HepG2 (cell line): Measurements from ENCODE around the gene VSTM4. TPM values are rescaled to one million over a fixed set of nuclear protein-coding genes. Genes with fewer than 3 reads are reported as not detected.

Experiments used
- ATAC-seq: fragments of 200-7000 bp; cut with Tn5 transposase; 3 replicates; pipeline ENCODE4 v1.9.1; 2020; ENCODE audit warnings: mild to moderate bottlenecking, moderate library complexity
- BruUV-seq: library from RNA; stranded (reverse); fragments of 400-500 nt; replicated peaks from 2 replicates; lab custom pipeline; 2021; lab: Mats Ljungman, UMichigan
- CTCF ChIA-PET: fragments of 300-600 bp; formaldehyde crosslinking; extraction: SDS; loops from one replicate; lab custom pipeline; 2021; ENCODE audit warnings: low total read pairs, inconsistent platforms, low intra/inter-chr PET ratio; lab: Yijun Ruan, JAX
- POLR2A ChIA-PET: fragments of 350-600 bp; sonication (Branson Sonifier 250); formaldehyde crosslinking; loops from one replicate; lab custom pipeline; 2020; ENCODE audit warnings: antibody characterized with exemption, inconsistent platforms; lab: Yijun Ruan, JAX
- DNase-seq: peaks from one replicate; pipeline ENCODE4 v3.0.0-alpha.2; 2015; ENCODE audit warnings: low spot score
- FAIRE-seq: peaks from 3 replicates; lab custom pipeline; 2011; peaks lifted over from hg19 to GRCh38; lab: Jason Lieb, UNC
- H2AFZ ChIP-seq: one replicate; pipeline ENCODE4 v1.6.1; 2011; ENCODE audit warnings: low read length, inconsistent platforms
- H3K27ac ChIP-seq: fragments of 300-600 bp; 3 replicates; pipeline ENCODE4 v1.8.0; 2011; ENCODE audit warnings: mixed run types, mild to moderate bottlenecking, mixed read lengths, low read length, inconsistent platforms; ENCODE audit not compliant: insufficient read depth; ENCODE audit errors: extremely low read length
- H3K27me3 ChIP-seq, 2 experiments: fragments of 200-600 bp in 1 of 2; 2 replicates in 1 of 2; 3 replicates in 1 of 2; pipeline versions ENCODE4 v1.6.0 to v1.8.0; 2011; ENCODE audit warnings: low read length in 2 of 2, mild to moderate bottlenecking in 2 of 2, moderate library complexity in 2 of 2, inconsistent platforms in 1 of 2; ENCODE audit not compliant: insufficient read depth in 2 of 2, control insufficient read depth in 1 of 2
- H3K36me3 ChIP-seq, 2 experiments: fragments of 200-600 bp in 1 of 2; replicated peaks in 1 of 2; 2 replicates in 1 of 2; 3 replicates in 1 of 2; pipeline versions ENCODE4 v1.5.1 to v1.8.0; 2011; ENCODE audit warnings: low read length in 2 of 2, inconsistent platforms in 1 of 2; ENCODE audit not compliant: insufficient read depth in 2 of 2, control insufficient read depth in 1 of 2
- H3K4me1 ChIP-seq: 2 replicates; pipeline ENCODE4 v1.5.1; 2012; ENCODE audit warnings: low read length, inconsistent platforms; ENCODE audit not compliant: insufficient read depth
- H3K4me2 ChIP-seq: 2 replicates; pipeline ENCODE4 v1.6.0; 2011; ENCODE audit warnings: low read depth, low read length, inconsistent platforms
- H3K4me3 ChIP-seq, 3 experiments: fragments of 200-600 bp in 1 of 3; sonication (generic), shearing (Covaris generic) in 1 of 3; replicated peaks in 1 of 3; 2 replicates each; pipeline ENCODE4 v1.5.1; 2011 to 2016; ENCODE audit warnings: low read length in 3 of 3, inconsistent platforms in 2 of 3, low read depth in 2 of 3, mild to moderate bottlenecking in 2 of 3, control low read depth in 1 of 3, mixed read lengths in 1 of 3; ENCODE audit not compliant: insufficient read depth in 1 of 3
- H3K79me2 ChIP-seq: one replicate; pipeline ENCODE4 v1.6.1; 2011; ENCODE audit warnings: low read length, inconsistent platforms; ENCODE audit not compliant: insufficient read depth
- H3K9ac ChIP-seq: 2 replicates; pipeline ENCODE4 v1.6.0; 2011; ENCODE audit warnings: mild to moderate bottlenecking, low read depth, low read length, inconsistent platforms; ENCODE audit not compliant: insufficient read depth
- H3K9me3 ChIP-seq: 2 replicates; pipeline ENCODE4 v1.5.1; 2012; ENCODE audit warnings: mild to moderate bottlenecking, low read length
- H4K20me1 ChIP-seq: 2 replicates; pipeline ENCODE4 v1.6.0; 2011; ENCODE audit warnings: inconsistent platforms, mild to moderate bottlenecking, low read length, moderate library complexity; ENCODE audit not compliant: insufficient read depth
- CHD2 ChIP-seq: IDR thresholded peaks from 2 replicates; pipeline ENCODE4 v1.6.1; 2011; ENCODE audit warnings: low read depth, low read length, improper control_type of control experiment
- DMAP1 ChIP-seq: IDR thresholded peaks from 2 replicates; pipeline ENCODE4 v1.6.1; 2016
- EED ChIP-seq: sonication (generic); formaldehyde crosslinking; IDR thresholded peaks from 2 replicates; pipeline ENCODE4 v1.5.0; 2020; ENCODE audit warnings: mild to moderate bottlenecking, missing genetic modification reagents
- GATAD2A ChIP-seq: IDR thresholded peaks from 2 replicates; pipeline ENCODE4 v1.6.1; 2016
- HIC2 ChIP-seq: sonication (generic); formaldehyde crosslinking; IDR thresholded peaks from 2 replicates; pipeline ENCODE4 v1.9.0; 2022; ENCODE audit warnings: low read depth, missing genetic modification reagents
- NFAT5 ChIP-seq: sonication (generic); formaldehyde crosslinking; IDR thresholded peaks from 2 replicates; pipeline ENCODE4 v1.4.0; 2020; ENCODE audit warnings: missing genetic modification reagents
- PHB2 ChIP-seq: fragments of 450-650 bp; IDR thresholded peaks from 2 replicates; pipeline ENCODE4 v1.6.1; 2018; ENCODE audit not compliant: partially characterized antibody
- ZNF136 ChIP-seq: sonication (generic); formaldehyde crosslinking; IDR thresholded peaks from 2 replicates; pipeline ENCODE4 v1.8.1; 2022; ENCODE audit warnings: low read depth, mild to moderate bottlenecking, moderate library complexity, missing genetic modification reagents
- ZNF232 ChIP-seq: sonication (generic); formaldehyde crosslinking; IDR thresholded peaks from 2 replicates; pipeline ENCODE4 v1.4.0; 2020; ENCODE audit warnings: missing genetic modification reagents, borderline replicate concordance
- ZNF331 ChIP-seq: sonication (generic); formaldehyde crosslinking; IDR thresholded peaks from 2 replicates; pipeline ENCODE4 v1.4.0; 2020; ENCODE audit warnings: missing genetic modification reagents
- ZNF33A ChIP-seq: sonication (generic); formaldehyde crosslinking; IDR thresholded peaks from 2 replicates; pipeline ENCODE4 v1.5.1; 2020; ENCODE audit warnings: missing genetic modification reagents, mild to moderate bottlenecking, moderate library complexity, borderline replicate concordance
- ZNF749 ChIP-seq: sonication (generic); formaldehyde crosslinking; IDR thresholded peaks from 2 replicates; pipeline ENCODE4 v1.8.0; 2022; ENCODE audit warnings: mild to moderate bottlenecking, missing genetic modification reagents, moderate library complexity, borderline replicate concordance
- WGBS: methylation state at CpG from one replicate; pipeline ENCODE4 v1.1.6; 2017; ENCODE audit warnings: low lambda C conversion rate; 5-methylcytosine and 5-hydroxymethylcytosine counted together
- in situ Hi-C: cut with HindIII; loops from 2 replicates; pipeline ENCODE4 v1.10.0; 2017; ENCODE audit warnings: low pct_unique_long_range_greater_than_20kb; ENCODE audit not compliant: extremely low pct_ligation_motif_present
- intact Hi-C: fragments of 100-400 bp; cut with micrococcal nuclease; formaldehyde crosslinking; loops from one replicate; pipeline ENCODE4 v1.10.0; 2022; ENCODE audit not compliant: unreplicated experiment
- polyA plus RNA-seq, 8 experiments: library from polyadenylated mRNA; depleted of rRNA in 3 of 8; stranded (reverse) in 7 of 8; unstranded in 1 of 8; fragments of >200 nt; fragmentation: Illumina TruSeq in 4 of 8; extraction: Trizol in 4 of 8; gene quantifications; 2 replicates each; pipeline versions ENCODE4 v1.2.1 to v1.2.3, GENCODE V29; 2011 to 2016; ENCODE audit warnings: low read depth in 4 of 8, missing spikeins in 1 of 8, mixed read lengths in 1 of 8; ENCODE audit not compliant: insufficient read depth in 1 of 8
- total RNA-seq, 5 experiments: library from RNA; depleted of rRNA; stranded (reverse); fragments of >200 nt; fragmentation: Illumina TruSeq; extraction: Trizol; gene quantifications; 2 replicates each; pipeline ENCODE4 v1.2.3, GENCODE V29; 2016; ENCODE audit warnings: low read depth in 1 of 5
- TF ChIP-seq, protein P1 (sequence below): sonication (generic); formaldehyde crosslinking; IDR thresholded peaks from 2 replicates; pipeline ENCODE4 v1.4.0; 2020; ENCODE audit warnings: mild to moderate bottlenecking, low read depth, missing genetic modification reagents
- TF ChIP-seq, protein P2 (sequence below): sonication (generic); formaldehyde crosslinking; IDR thresholded peaks from 2 replicates; pipeline ENCODE4 v1.5.0; 2020; ENCODE audit warnings: mild to moderate bottlenecking, missing genetic modification reagents

VSTM4 gene
- total and polyA plus RNA-seq, 2 of the 13 experiments (the other 11 are each of a cell fraction or from before 2014, with no cell fraction given) = not detected

DNA sequence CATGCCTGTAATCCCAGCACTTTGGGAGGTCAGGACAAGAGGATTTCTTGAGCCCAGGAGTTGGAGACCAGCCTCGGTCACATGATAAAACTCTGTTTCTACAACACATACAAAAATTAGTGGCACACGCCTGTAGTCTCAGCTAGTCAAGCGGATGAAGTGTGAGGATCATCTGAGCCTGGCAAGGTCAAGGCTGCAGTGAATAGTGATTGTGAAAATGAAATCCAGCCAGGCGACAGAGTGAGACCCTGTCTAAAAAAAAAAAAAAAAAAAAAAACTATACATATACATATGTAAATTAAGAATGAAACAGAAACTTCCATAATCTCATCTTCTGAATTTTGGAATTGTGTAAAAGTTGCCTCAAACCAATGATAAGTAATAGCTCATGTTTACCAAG lies 36.7 kb upstream of the VSTM4 start:
- H3K4me2 ChIP-seq = no peak overlapping the region
- ChIA-PET POLR2A (no interaction called here), CTCF (no interaction called here)
- TF ChIP-seq, protein P1, sequence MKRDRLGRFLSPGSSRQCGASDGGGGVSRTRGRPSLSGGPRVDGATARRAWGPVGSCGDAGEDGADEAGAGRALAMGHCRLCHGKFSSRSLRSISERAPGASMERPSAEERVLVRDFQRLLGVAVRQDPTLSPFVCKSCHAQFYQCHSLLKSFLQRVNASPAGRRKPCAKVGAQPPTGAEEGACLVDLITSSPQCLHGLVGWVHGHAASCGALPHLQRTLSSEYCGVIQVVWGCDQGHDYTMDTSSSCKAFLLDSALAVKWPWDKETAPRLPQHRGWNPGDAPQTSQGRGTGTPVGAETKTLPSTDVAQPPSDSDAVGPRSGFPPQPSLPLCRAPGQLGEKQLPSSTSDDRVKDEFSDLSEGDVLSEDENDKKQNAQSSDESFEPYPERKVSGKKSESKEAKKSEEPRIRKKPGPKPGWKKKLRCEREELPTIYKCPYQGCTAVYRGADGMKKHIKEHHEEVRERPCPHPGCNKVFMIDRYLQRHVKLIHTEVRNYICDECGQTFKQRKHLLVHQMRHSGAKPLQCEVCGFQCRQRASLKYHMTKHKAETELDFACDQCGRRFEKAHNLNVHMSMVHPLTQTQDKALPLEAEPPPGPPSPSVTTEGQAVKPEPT (CRISPR knock-in tag) = no peak
- TF ChIP-seq ZNF136 (no peak), ZNF232 (CRISPR knock-in tag) (no peak), ZNF33A (no peak), ZNF331 (CRISPR knock-in tag) (no peak), HIC2 (CRISPR knock-in tag) (no peak), PHB2 (no peak), GATAD2A (no peak), EED (no peak), CHD2 (no peak), ZNF749 (CRISPR knock-in tag) (no peak), DMAP1 (CRISPR knock-in tag) (no peak), NFAT5 (CRISPR knock-in tag) (no peak)
- TF ChIP-seq, protein P2, sequence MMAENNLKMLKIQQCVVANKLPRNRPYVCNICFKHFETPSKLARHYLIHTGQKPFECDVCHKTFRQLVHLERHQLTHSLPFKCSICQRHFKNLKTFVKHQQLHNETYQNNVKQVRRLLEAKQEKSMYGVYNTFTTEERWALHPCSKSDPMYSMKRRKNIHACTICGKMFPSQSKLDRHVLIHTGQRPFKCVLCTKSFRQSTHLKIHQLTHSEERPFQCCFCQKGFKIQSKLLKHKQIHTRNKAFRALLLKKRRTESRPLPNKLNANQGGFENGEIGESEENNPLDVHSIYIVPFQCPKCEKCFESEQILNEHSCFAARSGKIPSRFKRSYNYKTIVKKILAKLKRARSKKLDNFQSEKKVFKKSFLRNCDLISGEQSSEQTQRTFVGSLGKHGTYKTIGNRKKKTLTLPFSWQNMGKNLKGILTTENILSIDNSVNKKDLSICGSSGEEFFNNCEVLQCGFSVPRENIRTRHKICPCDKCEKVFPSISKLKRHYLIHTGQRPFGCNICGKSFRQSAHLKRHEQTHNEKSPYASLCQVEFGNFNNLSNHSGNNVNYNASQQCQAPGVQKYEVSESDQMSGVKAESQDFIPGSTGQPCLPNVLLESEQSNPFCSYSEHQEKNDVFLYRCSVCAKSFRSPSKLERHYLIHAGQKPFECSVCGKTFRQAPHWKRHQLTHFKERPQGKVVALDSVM (CRISPR knock-in tag) = no peak

More for the DNA sequence above, 36.7 kb upstream of the VSTM4 start:
- no peak overlapping the region for H3K4me3 ChIP-seq
- H4K20me1 ChIP-seq = no peaks in the 10 kb centered on the region
- no peak overlapping the region for H3K9ac ChIP-seq
- no peaks in the 10 kb centered on the region for H3K4me1 ChIP-seq
- 26% methylated on average over 4 of the region's 4 CpGs for WGBS
- H3K79me2 ChIP-seq = no peaks in the 10 kb centered on the region
- no peak for ATAC-seq
- H2AFZ ChIP-seq = no peak overlapping the region
- no peaks in the 10 kb centered on the region for H3K9me3 ChIP-seq
- no peaks in the 10 kb centered on the region for H3K36me3 ChIP-seq
- FAIRE-seq = no peak
- in situ Hi-C loops (no loop called here), intact Hi-C loops (no loop called here)
- DNase-seq = no peak
- H3K27ac ChIP-seq = no peak overlapping the region
- no TSS peak for BruUV-seq
- no peaks in the 10 kb centered on the region for H3K27me3 ChIP-seq
